WTC11 (cell line): Measurements from ENCODE around the gene FHIT. TPM values are rescaled to one million over a fixed set of nuclear protein-coding genes. Genes with fewer than 3 reads are reported as not detected.
"Not testable (repeated sequence)": the region's sequence is repeated elsewhere in the genome, so short reads cannot be mapped to it uniquely, and the experiment has no call there.

Experiments
- ATAC-seq: fragments of 200-7000 bp; cut with Tn5 transposase; 2 replicates; pipeline ENCODE4 v1.10.0; 2021; ENCODE audit warnings: mild to moderate bottlenecking, moderate library complexity
- CTCF ChIA-PET: fragments of 300-600 bp; sonication (Branson Sonifier 250); formaldehyde crosslinking; loops from one replicate; lab custom pipeline; 2021; ENCODE audit warnings: antibody characterized with exemption; lab: Charles Lee
- POLR2A ChIA-PET: fragments of 350-600 bp; sonication (Branson Sonifier 250); formaldehyde crosslinking; loops from one replicate; lab custom pipeline; 2021; ENCODE audit warnings: antibody characterized with exemption; lab: Charles Lee
- DNase-seq: peaks from one replicate; pipeline ENCODE4 v3.0.0; 2021; ENCODE audit warnings: low spot score
- H3K27ac Mint-ChIP-seq: 2 replicates; pipeline ENCODE4 v1.8.0; 2021; ENCODE audit warnings: mixed read lengths
- H3K27me3 Mint-ChIP-seq: 2 replicates; pipeline ENCODE4 v1.8.0; 2021; ENCODE audit warnings: low read depth, mild to moderate bottlenecking, moderate library complexity, mixed read lengths
- H3K36me3 Mint-ChIP-seq: 2 replicates; pipeline ENCODE4 v1.8.0; 2021; ENCODE audit warnings: mixed read lengths
- H3K4me1 Mint-ChIP-seq: 2 replicates; pipeline ENCODE4 v1.8.0; 2022; ENCODE audit warnings: mixed read lengths
- H3K4me3 Mint-ChIP-seq: 2 replicates; pipeline ENCODE4 v1.8.0; 2021; ENCODE audit warnings: mild to moderate bottlenecking, moderate library complexity, mixed read lengths
- H3K9me3 Mint-ChIP-seq: 2 replicates; pipeline ENCODE4 v1.8.0; 2021; ENCODE audit warnings: mixed read lengths
- CREB1 ChIP-seq: sonication (generic); formaldehyde crosslinking; IDR thresholded peaks from 2 replicates; pipeline ENCODE4 v1.8.0; 2023; ENCODE audit warnings: mild to moderate bottlenecking, missing genetic modification reagents
- CREM ChIP-seq: sonication (generic); formaldehyde crosslinking; IDR thresholded peaks from 2 replicates; pipeline ENCODE4 v1.8.1; 2022; ENCODE audit warnings: mild to moderate bottlenecking, missing genetic modification reagents, moderate library complexity
- EMX1 ChIP-seq: fragments of 250-450 bp; sonication (Bioruptor Pico); IDR thresholded peaks from 2 replicates; pipeline ENCODE4 v1.8.0; 2021; ENCODE audit warnings: mild to moderate bottlenecking
- ESRRA ChIP-seq: sonication (generic); formaldehyde crosslinking; IDR thresholded peaks from 2 replicates; pipeline ENCODE4 v1.8.1; 2022; ENCODE audit warnings: mild to moderate bottlenecking, missing genetic modification reagents, borderline replicate concordance
- FOXP1 ChIP-seq: sonication (generic); formaldehyde crosslinking; IDR thresholded peaks from 2 replicates; pipeline ENCODE4 v1.8.0; 2022; ENCODE audit warnings: missing genetic modification reagents, mild to moderate bottlenecking, moderate library complexity, borderline replicate concordance
- GRHL2 ChIP-seq: fragments of 250-450 bp; sonication (Bioruptor Pico); IDR thresholded peaks from 2 replicates; pipeline ENCODE4 v1.8.0; 2022; ENCODE audit warnings: mild to moderate bottlenecking, moderate library complexity; ENCODE audit not compliant: insufficient replicate concordance, severe bottlenecking
- GTF2I ChIP-seq: fragments of 250-450 bp; sonication (Bioruptor Pico); conservative IDR thresholded peaks from 2 replicates; pipeline ENCODE4 v1.4.0; 2021; ENCODE audit warnings: mild to moderate bottlenecking
- IRF2 ChIP-seq: sonication (generic); formaldehyde crosslinking; IDR thresholded peaks from 2 replicates; pipeline ENCODE4 v1.8.0; 2022; ENCODE audit warnings: low read depth, missing genetic modification reagents, borderline replicate concordance
- JAZF1 ChIP-seq: fragments of 250-450 bp; sonication (Bioruptor Pico); IDR thresholded peaks from 2 replicates; pipeline ENCODE4 v1.9.0; 2021; ENCODE audit warnings: moderate library complexity, mild to moderate bottlenecking, inconsistent platforms
- NR1H2 ChIP-seq: sonication (generic); formaldehyde crosslinking; IDR thresholded peaks from 2 replicates; pipeline ENCODE4 v1.9.0; 2021; ENCODE audit warnings: mild to moderate bottlenecking, moderate library complexity, missing genetic modification reagents
- PRRX2 ChIP-seq: fragments of 250-450 bp; sonication (Bioruptor Pico); IDR thresholded peaks from 2 replicates; pipeline ENCODE4 v1.8.0; 2021; ENCODE audit warnings: mild to moderate bottlenecking
- TEAD4 ChIP-seq: sonication (generic); formaldehyde crosslinking; IDR thresholded peaks from 2 replicates; pipeline ENCODE4 v1.8.0; 2022; ENCODE audit warnings: mild to moderate bottlenecking, missing genetic modification reagents
- ZNF121 ChIP-seq: sonication (generic); formaldehyde crosslinking; IDR thresholded peaks from 2 replicates; pipeline ENCODE4 v1.8.0; 2023; ENCODE audit warnings: missing genetic modification reagents
- ZNF671 ChIP-seq: fragments of 250-450 bp; sonication (Bioruptor Pico); IDR thresholded peaks from 2 replicates; pipeline ENCODE4 v1.8.0; 2021; ENCODE audit warnings: mild to moderate bottlenecking
- total RNA-seq: library from RNA; stranded (reverse); gene quantifications from 3 replicates; pipeline ENCODE4 v1.2.3, GENCODE V29; 2021
- TF ChIP-seq, protein P1 (sequence below): sonication (generic); formaldehyde crosslinking; IDR thresholded peaks from 2 replicates; pipeline ENCODE4 v1.8.1; 2022; ENCODE audit warnings: mild to moderate bottlenecking, moderate library complexity, missing genetic modification reagents
- TF ChIP-seq, protein P2 (sequence below): sonication (generic); formaldehyde crosslinking; IDR thresholded peaks from 2 replicates; pipeline ENCODE4 v1.8.0; 2022; ENCODE audit warnings: mild to moderate bottlenecking, missing genetic modification reagents
- TF ChIP-seq, protein P3 (sequence below): sonication (generic); formaldehyde crosslinking; IDR thresholded peaks from 2 replicates; pipeline ENCODE4 v1.8.0; 2022; ENCODE audit warnings: mild to moderate bottlenecking, missing genetic modification reagents
- TF ChIP-seq, protein P4 (sequence below): fragments of 250-450 bp; sonication (Bioruptor Pico); IDR thresholded peaks from 2 replicates; pipeline ENCODE4 v1.9.0; 2021; ENCODE audit warnings: mild to moderate bottlenecking
- TF ChIP-seq, protein P5 (sequence below): sonication (generic); formaldehyde crosslinking; IDR thresholded peaks from 2 replicates; pipeline ENCODE4 v1.8.1; 2023; ENCODE audit warnings: mild to moderate bottlenecking, missing genetic modification reagents, moderate library complexity
- TF ChIP-seq, protein P6 (sequence below): sonication (generic); formaldehyde crosslinking; IDR thresholded peaks from 2 replicates; pipeline ENCODE4 v1.8.0; 2022; ENCODE audit warnings: mild to moderate bottlenecking, missing genetic modification reagents

The FHIT gene
- total RNA-seq, 1 experiment from 2014 or later: 2.6 TPM

DNA sequence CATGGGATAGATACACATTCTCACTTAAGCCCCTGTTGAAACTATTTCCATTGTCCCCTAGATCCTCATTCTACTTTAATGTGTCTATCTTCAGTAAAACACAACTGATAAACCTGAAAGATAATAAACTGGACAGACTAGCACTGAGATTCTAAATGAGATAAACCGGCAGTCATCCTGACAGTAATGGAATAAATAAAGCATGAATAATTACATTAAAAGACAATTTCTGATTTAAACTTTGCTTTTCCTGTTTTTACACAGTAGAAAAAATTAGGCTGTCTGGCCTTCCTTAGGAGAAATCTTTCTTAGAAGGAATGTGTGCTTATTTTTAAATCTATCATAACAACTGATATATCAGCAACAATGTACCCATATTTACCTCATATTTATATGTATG is 232.4 kb downstream of the FHIT start:
- Mint-ChIP-seq H3K27me3 (peaks cover 3% of the 10 kb centered on the region; the same call in 1 of the 2 replicates), H3K4me1 (peaks cover 4% of the 10 kb centered on the region), H3K9me3 (peaks cover 35% of the 10 kb centered on the region), H3K27ac (no peak overlapping the region), H3K36me3 (peaks cover 23% of the 10 kb centered on the region), H3K4me3 (no peak overlapping the region)
- ATAC-seq (no peak), DNase-seq (no peak)
- CTCF ChIA-PET: no interaction called here
- TF ChIP-seq, protein P1, sequence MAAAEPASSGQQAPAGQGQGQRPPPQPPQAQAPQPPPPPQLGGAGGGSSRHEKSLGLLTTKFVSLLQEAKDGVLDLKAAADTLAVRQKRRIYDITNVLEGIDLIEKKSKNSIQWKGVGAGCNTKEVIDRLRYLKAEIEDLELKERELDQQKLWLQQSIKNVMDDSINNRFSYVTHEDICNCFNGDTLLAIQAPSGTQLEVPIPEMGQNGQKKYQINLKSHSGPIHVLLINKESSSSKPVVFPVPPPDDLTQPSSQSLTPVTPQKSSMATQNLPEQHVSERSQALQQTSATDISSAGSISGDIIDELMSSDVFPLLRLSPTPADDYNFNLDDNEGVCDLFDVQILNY (CRISPR knock-in tag): no peak
- TF ChIP-seq, protein P2, sequence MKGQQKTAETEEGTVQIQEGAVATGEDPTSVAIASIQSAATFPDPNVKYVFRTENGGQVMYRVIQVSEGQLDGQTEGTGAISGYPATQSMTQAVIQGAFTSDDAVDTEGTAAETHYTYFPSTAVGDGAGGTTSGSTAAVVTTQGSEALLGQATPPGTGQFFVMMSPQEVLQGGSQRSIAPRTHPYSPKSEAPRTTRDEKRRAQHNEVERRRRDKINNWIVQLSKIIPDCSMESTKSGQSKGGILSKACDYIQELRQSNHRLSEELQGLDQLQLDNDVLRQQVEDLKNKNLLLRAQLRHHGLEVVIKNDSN (CRISPR knock-in tag): no peak
- TF ChIP-seq, protein P3, sequence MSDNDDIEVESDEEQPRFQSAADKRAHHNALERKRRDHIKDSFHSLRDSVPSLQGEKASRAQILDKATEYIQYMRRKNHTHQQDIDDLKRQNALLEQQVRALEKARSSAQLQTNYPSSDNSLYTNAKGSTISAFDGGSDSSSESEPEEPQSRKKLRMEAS: no peak
- POLR2A ChIA-PET: no interaction called here

DNA sequence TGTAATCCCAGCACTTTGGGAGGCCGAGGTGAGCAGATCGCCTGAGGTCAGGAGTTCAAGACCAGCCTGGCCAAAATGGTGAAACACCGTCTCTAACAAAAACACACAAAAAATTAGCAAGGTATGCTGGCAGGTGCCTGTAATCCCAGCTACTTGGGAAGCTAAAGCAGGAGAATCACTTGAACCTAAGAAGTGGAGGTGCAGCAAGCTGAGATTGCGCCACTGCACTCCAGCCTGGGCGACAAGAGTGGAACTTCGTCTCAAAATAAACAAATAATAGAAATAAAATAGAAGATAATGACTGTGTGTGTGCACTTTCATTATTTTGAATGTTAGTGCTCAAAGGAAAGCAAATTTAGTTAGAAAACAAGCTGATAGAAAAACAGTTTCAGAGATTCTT is 234.2 kb downstream of the FHIT start:
- H3K36me3 Mint-ChIP-seq: peaks cover 13% of the 10 kb centered on the region
- POLR2A ChIA-PET, H3K4me3 Mint-ChIP-seq, H3K4me1 Mint-ChIP-seq, H3K27ac Mint-ChIP-seq, ATAC-seq, CTCF ChIA-PET, DNase-seq, H3K27me3 Mint-ChIP-seq: not testable (repeated sequence)
- peaks cover 19% of the 10 kb centered on the region for H3K9me3 Mint-ChIP-seq

DNA sequence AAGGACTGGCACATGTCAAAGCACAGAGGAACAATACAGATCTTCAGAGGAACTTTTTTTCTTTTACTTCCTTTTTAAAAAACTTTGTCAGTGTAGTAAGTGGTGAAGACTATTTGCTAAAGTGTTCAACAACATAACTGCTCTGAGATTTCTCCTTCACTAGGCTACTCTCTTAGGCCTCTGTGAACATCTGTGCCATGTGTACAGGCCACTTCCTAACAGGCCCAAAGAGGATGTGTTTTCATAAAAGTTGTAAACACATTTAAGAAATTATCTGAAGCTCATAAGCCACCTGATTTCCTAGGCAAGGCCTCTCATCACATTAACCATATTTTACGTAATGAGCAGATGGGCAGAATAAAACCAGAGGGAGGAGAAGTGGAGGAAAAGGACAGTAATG is 235.4 kb downstream of the FHIT start:
- Mint-ChIP-seq H3K9me3 (peaks cover 10% of the 10 kb centered on the region), H3K4me1 (peaks cover 4% of the 10 kb centered on the region), H3K36me3 (peaks cover 4% of the 10 kb centered on the region), H3K4me3 (no peak overlapping the region), H3K27ac (no peak overlapping the region), H3K27me3 (no peaks in the 10 kb centered on the region)
- no peak for TF ChIP-seq CREM (CRISPR knock-in tag)
- TF ChIP-seq GRHL2 (CRISPR knock-in tag): no peak
- no peak for TF ChIP-seq JAZF1 (CRISPR knock-in tag)
- TF ChIP-seq TEAD4 (CRISPR knock-in tag): no peak
- no peak for TF ChIP-seq PRRX2 (CRISPR knock-in tag)
- no peak for TF ChIP-seq FOXP1
- TF ChIP-seq, protein P4, sequence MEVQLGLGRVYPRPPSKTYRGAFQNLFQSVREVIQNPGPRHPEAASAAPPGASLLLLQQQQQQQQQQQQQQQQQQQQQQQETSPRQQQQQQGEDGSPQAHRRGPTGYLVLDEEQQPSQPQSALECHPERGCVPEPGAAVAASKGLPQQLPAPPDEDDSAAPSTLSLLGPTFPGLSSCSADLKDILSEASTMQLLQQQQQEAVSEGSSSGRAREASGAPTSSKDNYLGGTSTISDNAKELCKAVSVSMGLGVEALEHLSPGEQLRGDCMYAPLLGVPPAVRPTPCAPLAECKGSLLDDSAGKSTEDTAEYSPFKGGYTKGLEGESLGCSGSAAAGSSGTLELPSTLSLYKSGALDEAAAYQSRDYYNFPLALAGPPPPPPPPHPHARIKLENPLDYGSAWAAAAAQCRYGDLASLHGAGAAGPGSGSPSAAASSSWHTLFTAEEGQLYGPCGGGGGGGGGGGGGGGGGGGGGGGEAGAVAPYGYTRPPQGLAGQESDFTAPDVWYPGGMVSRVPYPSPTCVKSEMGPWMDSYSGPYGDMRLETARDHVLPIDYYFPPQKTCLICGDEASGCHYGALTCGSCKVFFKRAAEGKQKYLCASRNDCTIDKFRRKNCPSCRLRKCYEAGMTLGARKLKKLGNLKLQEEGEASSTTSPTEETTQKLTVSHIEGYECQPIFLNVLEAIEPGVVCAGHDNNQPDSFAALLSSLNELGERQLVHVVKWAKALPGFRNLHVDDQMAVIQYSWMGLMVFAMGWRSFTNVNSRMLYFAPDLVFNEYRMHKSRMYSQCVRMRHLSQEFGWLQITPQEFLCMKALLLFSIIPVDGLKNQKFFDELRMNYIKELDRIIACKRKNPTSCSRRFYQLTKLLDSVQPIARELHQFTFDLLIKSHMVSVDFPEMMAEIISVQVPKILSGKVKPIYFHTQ (CRISPR knock-in tag): no peak
- no peak for TF ChIP-seq IRF2 (CRISPR knock-in tag)
- CTCF ChIA-PET: no interaction called here
- no peak for ATAC-seq
- DNase-seq: no peak
- POLR2A ChIA-PET: no interaction called here

DNA sequence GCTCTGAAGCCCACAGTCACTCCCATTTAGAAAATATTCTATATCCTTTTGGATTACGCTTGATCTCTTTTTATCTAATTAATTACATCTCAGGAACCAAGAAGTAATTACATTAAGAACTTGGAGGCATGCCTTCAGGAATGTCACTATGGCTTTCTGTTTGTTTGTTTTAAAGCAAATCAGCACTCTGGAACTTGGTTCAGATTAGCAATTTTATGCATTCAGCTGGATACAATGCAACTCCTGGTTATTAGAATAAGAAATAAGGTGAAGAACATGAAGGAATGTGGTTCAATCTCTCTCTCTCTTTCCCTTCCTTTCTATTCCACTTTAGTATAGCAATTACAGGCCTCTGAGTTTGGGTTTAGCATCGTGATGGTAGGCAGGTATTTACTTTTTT is 235.8 kb downstream of the FHIT start:
- POLR2A ChIA-PET: no interaction called here

More for the DNA sequence above, 235.8 kb downstream of the FHIT start:
- CTCF ChIA-PET: no interaction called here
- Mint-ChIP-seq H3K9me3 (peaks cover 5% of the 10 kb centered on the region), H3K36me3 (no peaks in the 10 kb centered on the region), H3K27ac (no peak overlapping the region), H3K4me1 (peaks cover 4% of the 10 kb centered on the region)
- no peak for DNase-seq
- TF ChIP-seq ESRRA (CRISPR knock-in tag) (no peak), NR1H2 (CRISPR knock-in tag) (no peak), ZNF121 (CRISPR knock-in tag) (no peak), ZNF671 (no peak), CREB1 (CRISPR knock-in tag) (no peak), GTF2I (CRISPR knock-in tag) (no peak), EMX1 (CRISPR knock-in tag) (no peak)
- TF ChIP-seq, protein P3: no peak
- TF ChIP-seq, protein P5, sequence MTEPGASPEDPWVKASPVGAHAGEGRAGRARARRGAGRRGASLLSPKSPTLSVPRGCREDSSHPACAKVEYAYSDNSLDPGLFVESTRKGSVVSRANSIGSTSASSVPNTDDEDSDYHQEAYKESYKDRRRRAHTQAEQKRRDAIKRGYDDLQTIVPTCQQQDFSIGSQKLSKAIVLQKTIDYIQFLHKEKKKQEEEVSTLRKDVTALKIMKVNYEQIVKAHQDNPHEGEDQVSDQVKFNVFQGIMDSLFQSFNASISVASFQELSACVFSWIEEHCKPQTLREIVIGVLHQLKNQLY (CRISPR knock-in tag): no peak
- TF ChIP-seq, protein P6, sequence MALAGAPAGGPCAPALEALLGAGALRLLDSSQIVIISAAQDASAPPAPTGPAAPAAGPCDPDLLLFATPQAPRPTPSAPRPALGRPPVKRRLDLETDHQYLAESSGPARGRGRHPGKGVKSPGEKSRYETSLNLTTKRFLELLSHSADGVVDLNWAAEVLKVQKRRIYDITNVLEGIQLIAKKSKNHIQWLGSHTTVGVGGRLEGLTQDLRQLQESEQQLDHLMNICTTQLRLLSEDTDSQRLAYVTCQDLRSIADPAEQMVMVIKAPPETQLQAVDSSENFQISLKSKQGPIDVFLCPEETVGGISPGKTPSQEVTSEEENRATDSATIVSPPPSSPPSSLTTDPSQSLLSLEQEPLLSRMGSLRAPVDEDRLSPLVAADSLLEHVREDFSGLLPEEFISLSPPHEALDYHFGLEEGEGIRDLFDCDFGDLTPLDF (CRISPR knock-in tag): no peak
- TF ChIP-seq, all 79 proteins: peak for 0
- no peak overlapping the region for H3K4me3 Mint-ChIP-seq
- no peak for ATAC-seq
- no peaks in the 10 kb centered on the region for H3K27me3 Mint-ChIP-seq
